HepG2 (cell line): ENCODE data around the gene MRFAP1. TPM values are rescaled to one million over a fixed set of nuclear protein-coding genes. Genes with fewer than 3 reads are reported as not detected.

Experiments used
- AGO1 ChIP-seq: fragments of 200-400 bp; formaldehyde crosslinking; IDR thresholded peaks from 2 replicates; pipeline ENCODE4 v1.6.1; 2017; ENCODE audit warnings: mild to moderate bottlenecking, low read depth, low read length, moderate library complexity; ENCODE audit not compliant: poor library complexity, severe bottlenecking
- BRCA1 ChIP-seq: sonication (generic); formaldehyde crosslinking; IDR thresholded peaks from 2 replicates; pipeline ENCODE4 v1.4.0; 2020; ENCODE audit warnings: missing genetic modification reagents
- ELF3 ChIP-seq: IDR thresholded peaks from 2 replicates; pipeline ENCODE4 v1.6.1; 2016; ENCODE audit warnings: missing genetic modification reagents, missing compliant biosample characterization
- HES4 ChIP-seq: sonication (generic); formaldehyde crosslinking; IDR thresholded peaks from 2 replicates; pipeline ENCODE4 v1.9.0; 2021; ENCODE audit warnings: mild to moderate bottlenecking, missing genetic modification reagents, borderline replicate concordance
- MTERF4 ChIP-seq: sonication (generic); formaldehyde crosslinking; IDR thresholded peaks from 2 replicates; pipeline ENCODE4 v1.8.0; 2023; ENCODE audit warnings: mild to moderate bottlenecking, missing genetic modification reagents
- MTF1 ChIP-seq: sonication (generic); formaldehyde crosslinking; IDR thresholded peaks from 2 replicates; pipeline ENCODE4 v1.5.0; 2020; ENCODE audit warnings: missing genetic modification reagents
- NFYB ChIP-seq: sonication (generic); formaldehyde crosslinking; IDR thresholded peaks from 2 replicates; pipeline ENCODE4 v1.4.0; 2020; ENCODE audit warnings: missing genetic modification reagents
- RBFOX2 ChIP-seq: fragments of 200-400 bp; formaldehyde crosslinking; IDR thresholded peaks from 2 replicates; pipeline ENCODE4 v1.6.1; 2017; ENCODE audit warnings: low read depth, mild to moderate bottlenecking, low read length
- SMAD1 ChIP-seq: sonication (generic); formaldehyde crosslinking; IDR thresholded peaks from 2 replicates; pipeline ENCODE4 v1.4.0; 2020; ENCODE audit warnings: missing genetic modification reagents, low read depth, mild to moderate bottlenecking, borderline replicate concordance
- SNRNP70 ChIP-seq: fragments of 200-400 bp; formaldehyde crosslinking; IDR thresholded peaks from 2 replicates; pipeline ENCODE4 v1.6.1; 2017; ENCODE audit warnings: mild to moderate bottlenecking, low read depth, low read length, moderate library complexity
- ZBTB3 ChIP-seq: sonication (generic); formaldehyde crosslinking; IDR thresholded peaks from 2 replicates; pipeline ENCODE4 v1.4.0; 2020; ENCODE audit warnings: low read depth, mild to moderate bottlenecking, moderate library complexity, missing genetic modification reagents, borderline replicate concordance
- ZBTB33 ChIP-seq: sonication (generic); formaldehyde crosslinking; IDR thresholded peaks from 2 replicates; pipeline ENCODE4 v1.4.0; 2020; ENCODE audit warnings: missing genetic modification reagents
- ZC3H13 ChIP-seq: sonication (generic); formaldehyde crosslinking; IDR thresholded peaks from 2 replicates; pipeline ENCODE4 v1.8.1; 2023; ENCODE audit warnings: mild to moderate bottlenecking, missing genetic modification reagents, moderate library complexity
- ZFP36 ChIP-seq: fragments of 150-350 bp; IDR thresholded peaks from 2 replicates; pipeline ENCODE4 v1.6.1; 2018; ENCODE audit warnings: borderline replicate concordance, low read length, low read depth; ENCODE audit not compliant: partially characterized antibody
- ZMYM4 ChIP-seq: sonication (generic); formaldehyde crosslinking; IDR thresholded peaks from 2 replicates; pipeline ENCODE4 v1.8.1; 2023; ENCODE audit warnings: mild to moderate bottlenecking, missing genetic modification reagents
- ZNF687 ChIP-seq: sonication (generic); formaldehyde crosslinking; IDR thresholded peaks from 2 replicates; pipeline ENCODE4 v1.5.1; 2020; ENCODE audit warnings: mild to moderate bottlenecking, missing genetic modification reagents, moderate library complexity
- ZNF749 ChIP-seq: sonication (generic); formaldehyde crosslinking; IDR thresholded peaks from 2 replicates; pipeline ENCODE4 v1.8.0; 2022; ENCODE audit warnings: mild to moderate bottlenecking, missing genetic modification reagents, moderate library complexity, borderline replicate concordance
- polyA plus RNA-seq, 8 experiments: library from polyadenylated mRNA; depleted of rRNA in 3 of 8; stranded (reverse) in 7 of 8; unstranded in 1 of 8; fragments of >200 nt; fragmentation: Illumina TruSeq in 4 of 8; extraction: Trizol in 4 of 8; gene quantifications; 2 replicates each; pipeline versions ENCODE4 v1.2.1 to v1.2.3, GENCODE V29; 2011 to 2016; ENCODE audit warnings: low read depth in 4 of 8, missing spikeins in 1 of 8, mixed read lengths in 1 of 8; ENCODE audit not compliant: insufficient read depth in 1 of 8
- total RNA-seq, 5 experiments: library from RNA; depleted of rRNA; stranded (reverse); fragments of >200 nt; fragmentation: Illumina TruSeq; extraction: Trizol; gene quantifications; 2 replicates each; pipeline ENCODE4 v1.2.3, GENCODE V29; 2016; ENCODE audit warnings: low read depth in 1 of 5

The MRFAP1 gene
- total and polyA plus RNA-seq, 2 of the 13 experiments (the other 11 are each of a cell fraction or from before 2014, with no cell fraction given): 112 to 158 TPM

GRCh38 chr4:6676722-6677558 lies 36.5 kb downstream of the MRFAP1 start (continued):
- TF ChIP-seq ZNF687 (CRISPR knock-in tag) (peak; percentile 30; the same call in 1 of the 2 replicates), ZBTB3 (CRISPR knock-in tag) (no peak), ZBTB33 (no peak), NFYB (CRISPR knock-in tag) (no peak), MTERF4 (CRISPR knock-in tag) (no peak), ZFP36 (no peak), RBFOX2 (0 out of 2 replicates have a peak, but pooled peaks have one; percentile 16), BRCA1 (CRISPR knock-in tag) (no peak), AGO1 (peak; percentile 72), ZC3H13 (CRISPR knock-in tag) (peak; percentile 57; the same call in 1 of the 2 replicates), SMAD1 (CRISPR knock-in tag) (no peak), ELF3 (CRISPR knock-in tag) (no peak), HES4 (CRISPR knock-in tag) (no peak), SNRNP70 (no peak), ZMYM4 (no peak), MTF1 (CRISPR knock-in tag) (no peak), ZNF749 (CRISPR knock-in tag) (no peak)
